NCI-H1436 (cell line): Measurements from ENCODE around the gene PDE3B.
A peak's percentile ranks its signal among the peaks of the same experiment; 100 is the strongest.
"Not testable (repeated sequence)": the region's sequence is repeated elsewhere in the genome, so short reads cannot be mapped to it uniquely, and the experiment has no call there.

Source experiments
- DNase-seq: peaks from one replicate; lab custom pipeline; 2025; lab: John Stamatoyannopoulos, UW

Gene PDE3B

GRCh38 chr11:14676068-14676467, 32.5 kb downstream of the PDE3B start:
- no peak for DNase-seq

GRCh38 chr11:14677146-14677545, 33.5 kb downstream of the PDE3B start:
- no peak for DNase-seq

GRCh38 chr11:14678350-14678749, 34.7 kb downstream of the PDE3B start:
- DNase-seq = no peak

- DNase-seq = no peak
Measured at GRCh38 chr11:14679662-14680061, 36.1 kb downstream of the PDE3B start.

GRCh38 chr11:14684234-14684915, 40.8 kb downstream of the PDE3B start:
- not testable (repeated sequence) for DNase-seq

- no peak for DNase-seq
Measured at GRCh38 chr11:14687456-14687855, 43.9 kb downstream of the PDE3B start.

GRCh38 chr11:14687943-14688627, 44.5 kb downstream of the PDE3B start:
- peak; percentile 13 for DNase-seq

GRCh38 chr11:14695656-14696055, 52.1 kb downstream of the PDE3B start:
- DNase-seq = not testable (repeated sequence)

- no peak for DNase-seq
Measured at GRCh38 chr11:14698771-14699170, 55.2 kb downstream of the PDE3B start.

- DNase-seq = no peak
Measured at GRCh38 chr11:14700593-14700992, 57.0 kb downstream of the PDE3B start.

GRCh38 chr11:14702760-14703159, 59.2 kb downstream of the PDE3B start:
- no peak for DNase-seq

GRCh38 chr11:14703731-14704130, 60.1 kb downstream of the PDE3B start:
- DNase-seq = no peak

- no peak for DNase-seq
Measured at GRCh38 chr11:14705067-14705466, 61.5 kb downstream of the PDE3B start.

GRCh38 chr11:14713496-14714244, 70.1 kb downstream of the PDE3B start:
- DNase-seq = no peak

GRCh38 chr11:14715669-14716068, 72.1 kb downstream of the PDE3B start:
- DNase-seq = not testable (repeated sequence)

- DNase-seq = no peak
Measured at GRCh38 chr11:14722496-14722895, 78.9 kb downstream of the PDE3B start.

GRCh38 chr11:14725150-14725549, 81.5 kb downstream of the PDE3B start:
- no peak for DNase-seq

GRCh38 chr11:14727215-14727614, 83.6 kb downstream of the PDE3B start:
- DNase-seq = no peak

GRCh38 chr11:14727746-14728145, 84.1 kb downstream of the PDE3B start:
- no peak for DNase-seq

GRCh38 chr11:14740539-14740938, 96.9 kb downstream of the PDE3B start:
- DNase-seq = not testable (repeated sequence)

- DNase-seq = no peak
Measured at GRCh38 chr11:14741195-14741594, 97.6 kb downstream of the PDE3B start.

- DNase-seq = no peak
Measured at GRCh38 chr11:14742849-14743559, 99.4 kb downstream of the PDE3B start.
